GM12878 (cell line): ENCODE measurements around the gene PRRT1. TPM values are rescaled to one million over a fixed set of nuclear protein-coding genes. Genes with fewer than 3 reads are reported as not detected.

Experiments
- BHLHE40 ChIP-seq, 2 experiments: fragments of 450-650 bp in 1 of 2; IDR thresholded peaks; 2 replicates each; pipeline ENCODE4 v1.6.1; 2011 to 2017; ENCODE audit warnings: low read depth in 2 of 2, borderline replicate concordance in 1 of 2, improper control_type of control experiment in 1 of 2, low read length in 1 of 2, mild to moderate bottlenecking in 1 of 2
- EGR1 ChIP-seq, 2 experiments: IDR thresholded peaks; 1 replicate in 1 of 2; 2 replicates in 1 of 2; pipeline ENCODE4 v1.6.1; 2011 to 2012; ENCODE audit warnings: low read depth in 2 of 2, low read length in 2 of 2, borderline replicate concordance in 1 of 2, mild to moderate bottlenecking in 1 of 2, moderate library complexity in 1 of 2
- HDAC2 ChIP-seq: fragments of 200-600 bp; sonication (generic); IDR thresholded peaks from 2 replicates; pipeline ENCODE4 v1.6.1; 2017
- JUND ChIP-seq: IDR thresholded peaks from 2 replicates; pipeline ENCODE4 v1.6.1; 2012; ENCODE audit warnings: low read depth, mild to moderate bottlenecking, low read length, improper control_type of control experiment, moderate library complexity
- KDM1A ChIP-seq: fragments of 200-600 bp; sonication (generic); IDR thresholded peaks from 2 replicates; pipeline ENCODE4 v1.6.1; 2016; ENCODE audit warnings: borderline replicate concordance
- MEF2A ChIP-seq: IDR thresholded peaks from 2 replicates; pipeline ENCODE4 v1.6.1; 2011; ENCODE audit warnings: low read depth, mild to moderate bottlenecking, low read length, moderate library complexity; ENCODE audit not compliant: insufficient read depth
- NR2F1 ChIP-seq: fragments of 450-650 bp; conservative IDR thresholded peaks from 2 replicates; pipeline ENCODE4 v1.6.1; 2017; ENCODE audit warnings: mild to moderate bottlenecking
- RELA ChIP-seq: fragments of 450-650 bp; IDR thresholded peaks from 2 replicates; pipeline ENCODE4 v1.8.0; 2014; ENCODE audit warnings: borderline replicate concordance; ENCODE audit not compliant: partially characterized antibody
- RUNX3 ChIP-seq: IDR thresholded peaks from 2 replicates; pipeline ENCODE4 v1.6.1; 2012; ENCODE audit warnings: low read length, inconsistent platforms
- polyA plus RNA-seq, 11 experiments: library from polyadenylated mRNA; depleted of rRNA in 4 of 11; unstranded in 6 of 11; stranded (reverse) in 5 of 11; fragments of >200 nt; fragmentation: Nextera tagmentation in 4 of 11; fragmentation: Illumina TruSeq in 1 of 11; extraction: Ambion mirVana in 4 of 11; extraction: Trizol in 1 of 11; gene quantifications; 1 replicate in 1 of 11; 2 replicates in 10 of 11; pipeline versions ENCODE4 v1.2.1 to v1.2.3, GENCODE V29; 2011 to 2016; ENCODE audit warnings: inconsistent platforms in 2 of 11, missing spikeins in 2 of 11, low read depth in 1 of 11
- total RNA-seq, 4 experiments: library from RNA; depleted of rRNA in 3 of 4; stranded (reverse); fragments of >200 nt in 3 of 4; fragmentation: Illumina TruSeq in 1 of 4; extraction: Trizol in 1 of 4; gene quantifications; 2 replicates each; pipeline versions ENCODE4 v1.2.1 to v1.2.3, GENCODE V29; 2013 to 2021
- TF ChIP-seq, protein P1 (sequence below): fragments of 450-650 bp; IDR thresholded peaks from 2 replicates; pipeline ENCODE4 v1.6.1; 2017; ENCODE audit warnings: low read depth, mild to moderate bottlenecking, moderate library complexity
- TF ChIP-seq, protein P2 (sequence below): IDR thresholded peaks from 2 replicates; pipeline ENCODE4 v1.6.1; 2012; ENCODE audit warnings: low read length, inconsistent platforms

Gene PRRT1
- total and polyA plus RNA-seq, 10 of the 15 experiments (the other 5 are each of a cell fraction or from before 2014, with no cell fraction given), result 0.04 to 0.15 (median 0.10) TPM; not detected in 6

DNA sequence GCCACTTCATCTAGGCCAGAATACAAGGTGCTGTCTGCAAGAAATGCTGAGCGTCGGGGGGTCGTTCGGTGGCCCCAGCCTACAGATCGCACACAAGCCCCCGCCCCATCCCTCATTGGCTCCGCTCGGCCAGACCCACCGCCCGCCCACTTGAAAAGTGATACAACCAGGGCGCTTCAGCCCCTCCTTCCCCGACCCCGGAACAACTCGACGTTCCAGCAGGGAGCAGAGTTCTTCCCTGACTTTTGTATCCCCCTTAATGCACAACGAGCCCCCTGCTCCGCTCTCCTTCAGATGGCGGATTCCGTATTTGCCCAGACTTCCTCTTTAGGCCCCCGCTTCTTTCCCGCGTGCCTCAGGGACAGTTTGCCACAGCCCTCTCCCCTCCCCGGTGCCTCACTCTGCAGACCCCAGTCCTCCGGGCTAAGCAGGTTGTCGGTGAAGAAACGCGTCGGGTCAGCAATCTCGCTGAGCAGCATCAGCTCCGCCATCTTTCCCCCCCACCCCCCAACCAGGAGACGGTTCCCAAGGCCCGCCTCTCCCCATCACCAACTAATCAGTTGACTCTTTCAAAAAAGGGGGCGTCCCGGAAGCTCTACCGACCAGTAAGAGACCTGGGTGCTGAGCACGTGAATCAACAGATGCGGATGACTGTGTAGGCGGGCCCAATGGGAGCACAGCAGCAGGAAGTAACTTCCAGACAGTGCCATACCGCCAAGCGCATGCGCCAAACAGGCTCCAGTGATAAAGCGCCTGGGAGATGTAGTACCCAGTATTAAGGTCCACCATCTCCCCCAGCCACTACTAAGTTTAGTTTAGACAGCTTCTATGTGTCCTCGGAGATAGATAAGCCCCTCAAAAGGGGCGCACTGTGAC lies 23.8 kb downstream of the PRRT1 start, which contains the start of gene ATF6B (continued):
- TF ChIP-seq, protein P1, sequence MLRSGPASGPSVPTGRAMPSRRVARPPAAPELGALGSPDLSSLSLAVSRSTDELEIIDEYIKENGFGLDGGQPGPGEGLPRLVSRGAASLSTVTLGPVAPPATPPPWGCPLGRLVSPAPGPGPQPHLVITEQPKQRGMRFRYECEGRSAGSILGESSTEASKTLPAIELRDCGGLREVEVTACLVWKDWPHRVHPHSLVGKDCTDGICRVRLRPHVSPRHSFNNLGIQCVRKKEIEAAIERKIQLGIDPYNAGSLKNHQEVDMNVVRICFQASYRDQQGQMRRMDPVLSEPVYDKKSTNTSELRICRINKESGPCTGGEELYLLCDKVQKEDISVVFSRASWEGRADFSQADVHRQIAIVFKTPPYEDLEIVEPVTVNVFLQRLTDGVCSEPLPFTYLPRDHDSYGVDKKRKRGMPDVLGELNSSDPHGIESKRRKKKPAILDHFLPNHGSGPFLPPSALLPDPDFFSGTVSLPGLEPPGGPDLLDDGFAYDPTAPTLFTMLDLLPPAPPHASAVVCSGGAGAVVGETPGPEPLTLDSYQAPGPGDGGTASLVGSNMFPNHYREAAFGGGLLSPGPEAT, result peak; percentile 89
- no peak for TF ChIP-seq RUNX3
- TF ChIP-seq MEF2A, result no peak
- TF ChIP-seq EGR1 (IDR thresholded peaks at IDR 0.05; ENCODE audit: borderline replicate concordance in 1 of 2, low read depth in 2 of 2, low read length in 2 of 2), result 0 out of 3 replicates have a peak, but pooled peaks of 1 of the 2 experiments have one; percentile 31
- TF ChIP-seq, protein P2, sequence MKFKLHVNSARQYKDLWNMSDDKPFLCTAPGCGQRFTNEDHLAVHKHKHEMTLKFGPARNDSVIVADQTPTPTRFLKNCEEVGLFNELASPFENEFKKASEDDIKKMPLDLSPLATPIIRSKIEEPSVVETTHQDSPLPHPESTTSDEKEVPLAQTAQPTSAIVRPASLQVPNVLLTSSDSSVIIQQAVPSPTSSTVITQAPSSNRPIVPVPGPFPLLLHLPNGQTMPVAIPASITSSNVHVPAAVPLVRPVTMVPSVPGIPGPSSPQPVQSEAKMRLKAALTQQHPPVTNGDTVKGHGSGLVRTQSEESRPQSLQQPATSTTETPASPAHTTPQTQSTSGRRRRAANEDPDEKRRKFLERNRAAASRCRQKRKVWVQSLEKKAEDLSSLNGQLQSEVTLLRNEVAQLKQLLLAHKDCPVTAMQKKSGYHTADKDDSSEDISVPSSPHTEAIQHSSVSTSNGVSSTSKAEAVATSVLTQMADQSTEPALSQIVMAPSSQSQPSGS, result no peak
- no peak for TF ChIP-seq HDAC2
- TF ChIP-seq KDM1A, result no peak
- TF ChIP-seq RELA, result no peak
- TF ChIP-seq JUND, result no peak
- TF ChIP-seq NR2F1, result no peak
- peak; percentile 82 to 87 for TF ChIP-seq BHLHE40 (IDR thresholded peaks at IDR 0.05; ENCODE audit: borderline replicate concordance in 1 of 2, low read depth in 2 of 2, low read length in 1 of 2)
- TF ChIP-seq, all 136 proteins: peak for 48
